GM12878 (cell line): ENCODE data around the gene EXOC4.

Experiments
- ATF3 ChIP-seq: IDR thresholded peaks from 2 replicates; pipeline ENCODE4 v1.6.1; 2011; ENCODE audit warnings: low read depth, mild to moderate bottlenecking, low read length, moderate library complexity, borderline replicate concordance; ENCODE audit errors: extremely low read depth
- CTCF ChIP-seq, 3 experiments: IDR thresholded peaks in 2 of 3; conservative IDR thresholded peaks in 1 of 3; 2 replicates each; pipeline ENCODE4 v1.5.1; 2011; ENCODE audit warnings: low read depth in 3 of 3, low read length in 3 of 3, mild to moderate bottlenecking in 3 of 3, control low read depth in 2 of 3, moderate library complexity in 2 of 3, inconsistent platforms in 1 of 3, mixed read lengths in 1 of 3; ENCODE audit not compliant: control insufficient read depth in 2 of 3, insufficient read depth in 1 of 3; ENCODE audit errors: extremely low read depth in 1 of 3
- JUND ChIP-seq: IDR thresholded peaks from 2 replicates; pipeline ENCODE4 v1.6.1; 2012; ENCODE audit warnings: low read depth, mild to moderate bottlenecking, low read length, improper control_type of control experiment, moderate library complexity
- POLR2A ChIP-seq: IDR thresholded peaks from 2 replicates; pipeline ENCODE4 v1.6.1; 2011; ENCODE audit warnings: low read depth, mild to moderate bottlenecking, low read length
- POLR2AphosphoS5 ChIP-seq: IDR thresholded peaks from 2 replicates; pipeline ENCODE4 v1.6.1; 2011; ENCODE audit warnings: mild to moderate bottlenecking, low read length, inconsistent platforms
- TCF12 ChIP-seq: IDR thresholded peaks from 2 replicates; pipeline ENCODE4 v1.6.1; 2011; ENCODE audit warnings: low read depth, mild to moderate bottlenecking, low read length
- ZBED1 ChIP-seq: IDR thresholded peaks from 2 replicates; pipeline ENCODE4 v1.6.1; 2016; ENCODE audit warnings: borderline replicate concordance
- ZBTB11 ChIP-seq: fragments of 450-650 bp; formaldehyde crosslinking; IDR thresholded peaks from 2 replicates; pipeline ENCODE4 v1.5.0; 2022; ENCODE audit warnings: mild to moderate bottlenecking, missing genetic modification characterization
- TF ChIP-seq, protein P1 (sequence below): IDR thresholded peaks from 2 replicates; pipeline ENCODE4 v1.6.1; 2011; ENCODE audit warnings: mild to moderate bottlenecking, low read depth, low read length, moderate library complexity; ENCODE audit not compliant: insufficient replicate concordance
- TF ChIP-seq, protein P2 (sequence below): IDR thresholded peaks from 2 replicates; pipeline ENCODE4 v1.6.1; 2011; ENCODE audit warnings: low read depth, low read length, improper control_type of control experiment, borderline replicate concordance

DNA sequence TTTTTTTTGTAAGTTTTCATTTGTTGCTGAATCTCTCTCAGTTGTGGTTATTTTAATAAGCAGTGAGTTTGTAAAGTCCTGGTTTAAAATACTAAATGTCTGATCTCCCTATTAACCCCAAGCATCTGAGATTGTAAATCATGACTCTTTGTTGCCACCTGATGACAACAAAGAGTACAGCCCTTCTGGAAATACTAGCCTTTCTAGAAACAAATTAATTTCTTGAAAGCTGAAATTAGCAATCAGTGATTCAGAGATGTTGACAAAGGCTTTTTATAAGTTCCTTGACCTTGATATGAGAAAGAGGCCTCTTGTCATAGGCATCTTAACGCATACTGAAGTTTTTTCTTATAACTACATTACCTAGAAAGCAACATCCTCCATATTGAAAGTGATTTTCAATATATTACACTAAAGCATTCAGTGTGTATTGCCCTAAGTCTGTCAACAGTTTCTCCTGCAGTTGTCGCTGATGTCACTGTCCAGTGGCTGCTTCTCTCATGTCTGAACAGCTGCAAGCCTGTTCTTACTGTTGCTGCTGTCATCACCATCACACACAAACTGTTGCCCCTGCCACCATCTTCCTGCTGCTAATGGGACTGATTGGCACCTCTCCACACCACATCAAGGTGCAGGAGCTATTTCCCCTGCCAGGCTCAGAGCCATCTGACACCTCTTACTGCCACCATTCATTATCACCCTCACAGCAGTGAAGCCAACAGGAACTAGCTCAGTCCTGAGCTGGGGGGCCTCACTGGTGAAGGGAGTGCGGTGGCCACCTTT is 779.1 kb downstream of the EXOC4 start:
- TF ChIP-seq CTCF (IDR thresholded peaks at IDR 0.05 in 2 of 3, conservative IDR thresholded peaks at IDR 0.05 in 1 of 3; ENCODE audit: control insufficient read depth in 2 of 3, extremely low read depth in 1 of 3, insufficient read depth in 1 of 3, low read depth in 3 of 3, low read length in 3 of 3): peak in 1 of 3 experiments; percentile 11; a peak in 1 of 6 replicates
- no peak for TF ChIP-seq JUND
- no peak for TF ChIP-seq ZBTB11
- TF ChIP-seq POLR2A: no peak
- TF ChIP-seq POLR2AphosphoS5: no peak
- TF ChIP-seq ATF3: no peak
- TF ChIP-seq ZBED1: no peak
- TF ChIP-seq TCF12: no peak
- TF ChIP-seq, protein P1, sequence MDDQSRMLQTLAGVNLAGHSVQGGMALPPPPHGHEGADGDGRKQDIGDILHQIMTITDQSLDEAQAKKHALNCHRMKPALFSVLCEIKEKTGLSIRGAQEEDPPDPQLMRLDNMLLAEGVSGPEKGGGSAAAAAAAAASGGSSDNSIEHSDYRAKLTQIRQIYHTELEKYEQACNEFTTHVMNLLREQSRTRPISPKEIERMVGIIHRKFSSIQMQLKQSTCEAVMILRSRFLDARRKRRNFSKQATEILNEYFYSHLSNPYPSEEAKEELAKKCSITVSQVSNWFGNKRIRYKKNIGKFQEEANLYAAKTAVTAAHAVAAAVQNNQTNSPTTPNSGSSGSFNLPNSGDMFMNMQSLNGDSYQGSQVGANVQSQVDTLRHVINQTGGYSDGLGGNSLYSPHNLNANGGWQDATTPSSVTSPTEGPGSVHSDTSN: no peak
- TF ChIP-seq, protein P2, sequence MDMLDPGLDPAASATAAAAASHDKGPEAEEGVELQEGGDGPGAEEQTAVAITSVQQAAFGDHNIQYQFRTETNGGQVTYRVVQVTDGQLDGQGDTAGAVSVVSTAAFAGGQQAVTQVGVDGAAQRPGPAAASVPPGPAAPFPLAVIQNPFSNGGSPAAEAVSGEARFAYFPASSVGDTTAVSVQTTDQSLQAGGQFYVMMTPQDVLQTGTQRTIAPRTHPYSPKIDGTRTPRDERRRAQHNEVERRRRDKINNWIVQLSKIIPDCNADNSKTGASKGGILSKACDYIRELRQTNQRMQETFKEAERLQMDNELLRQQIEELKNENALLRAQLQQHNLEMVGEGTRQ: no peak
